ENCODE results near the gene PMF1.

PMF1 gene

GRCh38 chr1:156221986-156222692 lies 9.3 kb downstream of the PMF1 start:
- TF ChIP-seq, protein P1, sequence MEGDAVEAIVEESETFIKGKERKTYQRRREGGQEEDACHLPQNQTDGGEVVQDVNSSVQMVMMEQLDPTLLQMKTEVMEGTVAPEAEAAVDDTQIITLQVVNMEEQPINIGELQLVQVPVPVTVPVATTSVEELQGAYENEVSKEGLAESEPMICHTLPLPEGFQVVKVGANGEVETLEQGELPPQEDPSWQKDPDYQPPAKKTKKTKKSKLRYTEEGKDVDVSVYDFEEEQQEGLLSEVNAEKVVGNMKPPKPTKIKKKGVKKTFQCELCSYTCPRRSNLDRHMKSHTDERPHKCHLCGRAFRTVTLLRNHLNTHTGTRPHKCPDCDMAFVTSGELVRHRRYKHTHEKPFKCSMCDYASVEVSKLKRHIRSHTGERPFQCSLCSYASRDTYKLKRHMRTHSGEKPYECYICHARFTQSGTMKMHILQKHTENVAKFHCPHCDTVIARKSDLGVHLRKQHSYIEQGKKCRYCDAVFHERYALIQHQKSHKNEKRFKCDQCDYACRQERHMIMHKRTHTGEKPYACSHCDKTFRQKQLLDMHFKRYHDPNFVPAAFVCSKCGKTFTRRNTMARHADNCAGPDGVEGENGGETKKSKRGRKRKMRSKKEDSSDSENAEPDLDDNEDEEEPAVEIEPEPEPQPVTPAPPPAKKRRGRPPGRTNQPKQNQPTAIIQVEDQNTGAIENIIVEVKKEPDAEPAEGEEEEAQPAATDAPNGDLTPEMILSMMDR (IDR thresholded peaks at IDR 0.05; ENCODE audit: low read depth, low read length) = no peak
- no peak for DNase-seq (ENCODE audit: extremely low read depth, low read depth)

DNA sequence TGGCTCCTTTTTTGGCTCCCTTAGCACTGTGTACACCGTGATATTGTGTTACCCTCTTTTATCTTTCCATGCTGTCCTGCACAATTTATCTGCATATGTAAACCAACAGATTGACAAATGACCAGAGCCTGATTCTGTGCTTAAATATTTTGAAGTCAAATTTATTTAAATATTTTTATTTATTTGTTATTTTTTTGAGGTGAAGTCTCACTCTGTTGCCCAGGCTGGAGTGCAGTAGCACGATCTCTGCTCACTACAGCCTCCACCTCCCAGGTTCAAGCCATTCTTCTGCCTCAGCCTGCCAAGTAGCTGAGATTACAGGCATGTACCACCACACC lies 12.8 kb downstream of the PMF1 start:
- no peak for DNase-seq (ENCODE audit: extremely low read depth, low read depth)
- TF ChIP-seq, protein P1 (IDR thresholded peaks at IDR 0.05; ENCODE audit: low read depth, low read length) = no peak

GRCh38 chr1:156226116-156226538 lies 13.3 kb downstream of the PMF1 start:
- DNase-seq (ENCODE audit: extremely low read depth, low read depth) = no peak
- TF ChIP-seq, protein P1 (IDR thresholded peaks at IDR 0.05; ENCODE audit: low read depth, low read length) = no peak

DNA sequence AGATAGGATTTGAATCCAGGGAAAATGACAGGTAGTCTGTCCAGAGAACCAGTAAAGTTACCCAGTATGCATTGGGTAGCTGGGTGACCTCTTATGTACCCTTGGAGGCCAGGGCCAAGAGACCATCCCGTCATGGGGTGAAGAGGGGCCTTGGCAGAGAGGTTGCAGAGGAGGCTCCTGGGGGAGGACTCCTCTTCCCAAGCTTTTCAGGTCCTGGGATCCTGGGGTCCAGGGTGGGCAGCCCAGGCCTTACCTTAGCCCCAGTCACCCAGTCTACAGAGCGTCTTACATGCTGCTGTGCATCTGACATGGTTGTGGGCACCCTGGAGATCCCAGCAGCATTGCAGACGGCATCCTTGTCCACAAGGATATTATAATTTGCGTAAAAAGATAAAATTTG lies 14.0 kb downstream of the PMF1 start:
- TF ChIP-seq, protein P1 (IDR thresholded peaks at IDR 0.05; ENCODE audit: low read depth, low read length) = no peak
- DNase-seq (ENCODE audit: extremely low read depth, low read depth) = no peak

- TF ChIP-seq, protein P1 (IDR thresholded peaks at IDR 0.05; ENCODE audit: low read depth, low read length) = no peak
- DNase-seq (ENCODE audit: extremely low read depth, low read depth) = no peak
These were observed 15.7 kb downstream of the PMF1 start for GRCh38 chr1:156228501-156228900.

- TF ChIP-seq, protein P1 (IDR thresholded peaks at IDR 0.05; ENCODE audit: low read depth, low read length) = no peak
- no peak for DNase-seq (ENCODE audit: extremely low read depth, low read depth)
These were observed 17.1 kb downstream of the PMF1 start for GRCh38 chr1:156229809-156230472.

DNA sequence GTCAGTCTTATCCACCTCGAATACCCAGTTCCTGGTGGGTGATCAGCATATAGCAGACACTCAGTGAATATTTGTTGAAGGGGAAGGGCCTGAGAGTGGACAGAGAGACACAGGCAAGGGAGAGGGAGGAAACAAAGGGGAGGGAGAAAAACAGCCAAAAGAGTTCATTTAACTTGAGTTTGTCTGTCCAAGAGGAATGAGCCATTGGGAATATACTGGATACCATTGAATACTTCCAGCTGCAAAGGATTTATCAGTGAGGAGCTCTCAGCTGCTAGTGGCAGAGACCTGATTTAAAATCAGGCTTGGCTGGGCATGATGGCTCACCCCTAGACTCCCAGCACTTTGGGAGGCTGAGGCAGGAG lies 17.6 kb downstream of the PMF1 start:
- no peak for DNase-seq (ENCODE audit: extremely low read depth, low read depth)
- TF ChIP-seq, protein P1 (IDR thresholded peaks at IDR 0.05; ENCODE audit: low read depth, low read length) = no peak

Measured in AG09319 (cell line).